Smooth muscle cell (in vitro differentiated cells): ENCODE measurements around the gene SRMS. TPM values are rescaled to one million over a fixed set of nuclear protein-coding genes. Genes with fewer than 3 reads are reported as not detected.
"Not testable (repeated sequence)": the region's sequence is repeated elsewhere in the genome, so short reads cannot be mapped to it uniquely, and the experiment has no call there.

Source experiments
- DNase-seq: peaks from one replicate; lab custom pipeline; 2025; ENCODE audit not compliant: unreplicated experiment; lab: John Stamatoyannopoulos, UW
- H2AFZ ChIP-seq: fragments of 200-600 bp; sonication (generic); 2 replicates; pipeline ENCODE4 v1.6.0; 2016; ENCODE audit warnings: antibody characterized with exemption, low read depth, mild to moderate bottlenecking
- H3F3A ChIP-seq: fragments of 200-600 bp; sonication (generic); 2 replicates; pipeline ENCODE4 v1.6.0; 2017; ENCODE audit warnings: antibody characterized with exemption, low read depth
- H3K27ac ChIP-seq: fragments of 200-600 bp; sonication (generic); 2 replicates; pipeline ENCODE4 v1.5.1; 2016; ENCODE audit warnings: low read depth, mild to moderate bottlenecking
- H3K27me3 ChIP-seq: fragments of 200-600 bp; sonication (generic); 2 replicates; pipeline ENCODE4 v1.6.1; 2016; ENCODE audit warnings: low read depth, mild to moderate bottlenecking
- H3K36me3 ChIP-seq: fragments of 200-600 bp; sonication (generic); 2 replicates; pipeline ENCODE4 v1.5.1; 2016; ENCODE audit warnings: low read depth
- H3K4me1 ChIP-seq: fragments of 200-600 bp; sonication (generic); 2 replicates; pipeline ENCODE4 v1.5.1; 2016; ENCODE audit warnings: low read depth
- H3K4me2 ChIP-seq: fragments of 200-600 bp; sonication (generic); 2 replicates; pipeline ENCODE4 v1.6.0; 2016; ENCODE audit warnings: mild to moderate bottlenecking
- H3K4me3 ChIP-seq: fragments of 200-600 bp; sonication (generic); 2 replicates; pipeline ENCODE4 v1.5.1; 2016; ENCODE audit warnings: mild to moderate bottlenecking
- H3K79me2 ChIP-seq: fragments of 200-600 bp; sonication (generic); 2 replicates; pipeline ENCODE4 v1.6.0; 2016; ENCODE audit warnings: low read depth, mild to moderate bottlenecking
- H3K9ac ChIP-seq: fragments of 200-600 bp; sonication (generic); 2 replicates; pipeline ENCODE4 v1.6.0; 2016; ENCODE audit warnings: low read depth
- H3K9me3 ChIP-seq: fragments of 200-600 bp; sonication (generic); replicated peaks from 2 replicates; pipeline ENCODE4 v1.5.1; 2016; ENCODE audit warnings: low read depth
- H4K20me1 ChIP-seq: fragments of 200-600 bp; sonication (generic); 2 replicates; pipeline ENCODE4 v1.6.0; 2016; ENCODE audit warnings: low read depth
- CTCF ChIP-seq: fragments of 200-600 bp; sonication (generic); IDR thresholded peaks from 2 replicates; pipeline ENCODE4 v1.5.1; 2017; ENCODE audit warnings: borderline replicate concordance, mild to moderate bottlenecking, antibody characterized with exemption; ENCODE audit not compliant: insufficient read depth, poor library complexity, severe bottlenecking
- WGBS: methylation state at CpG from one replicate; pipeline ENCODE4 v1.1.7; 2016; ENCODE audit warnings: low lambda C conversion rate; 5-methylcytosine and 5-hydroxymethylcytosine counted together
- polyA plus RNA-seq: library from polyadenylated mRNA; unstranded; fragments of >200 nt; fragmentation: Nextera tagmentation; extraction: Ambion mirVana; gene quantifications from 2 replicates; pipeline ENCODE4 v1.2.1, GENCODE V29; 2016
- total RNA-seq: library from RNA; depleted of rRNA; stranded (reverse); fragments of >200 nt; gene quantifications from 2 replicates; pipeline ENCODE4 v1.2.3, GENCODE V29; 2014

SRMS gene
- total and polyA plus RNA-seq, 2 experiments from 2014 or later = not detected

GRCh38 chr20:63518351-63518861, 29.1 kb downstream of the SRMS start:
- H3K36me3 ChIP-seq = no peaks in the 10 kb centered on the region
- H3K79me2 ChIP-seq = peaks cover 11% of the 10 kb centered on the region
- H3K9ac ChIP-seq = no peak overlapping the region
- H3F3A ChIP-seq = no peaks in the 10 kb centered on the region
- TF ChIP-seq CTCF = no peak
- no peaks in the 10 kb centered on the region for H3K27me3 ChIP-seq
- no peaks in the 10 kb centered on the region for H3K9me3 ChIP-seq
- no peak overlapping the region for H3K4me3 ChIP-seq
- 69% methylated on average over 20 of the region's 20 CpGs for whole genome bisulfite sequencing
- H2AFZ ChIP-seq = no peak overlapping the region
- no peak for DNase-seq
- H3K4me2 ChIP-seq = no peak overlapping the region
- no peak overlapping the region for H3K27ac ChIP-seq
- H3K4me1 ChIP-seq = peaks cover 17% of the 10 kb centered on the region
- peaks cover 25% of the 10 kb centered on the region for H4K20me1 ChIP-seq

- no peaks in the 10 kb centered on the region for H3K27me3 ChIP-seq
- no peak overlapping the region for H3K4me2 ChIP-seq
- H3K36me3 ChIP-seq = no peaks in the 10 kb centered on the region
- no peaks in the 10 kb centered on the region for H3K9me3 ChIP-seq
- H3K9ac ChIP-seq = no peak overlapping the region
- no peak overlapping the region for H3K27ac ChIP-seq
- TF ChIP-seq CTCF = no peak
- H2AFZ ChIP-seq = no peak overlapping the region
- H3K4me1 ChIP-seq = peaks cover 14% of the 10 kb centered on the region
- H3F3A ChIP-seq = no peaks in the 10 kb centered on the region
- peaks cover 11% of the 10 kb centered on the region for H3K79me2 ChIP-seq
- no peak for DNase-seq
- WGBS = 92% methylated on average over 32 of the region's 32 CpGs
- no peak overlapping the region for H3K4me3 ChIP-seq
- peaks cover 17% of the 10 kb centered on the region for H4K20me1 ChIP-seq
Measured at GRCh38 chr20:63517376-63518309, 29.9 kb downstream of the SRMS start.

GRCh38 chr20:63514520-63514919, 33.0 kb downstream of the SRMS start:
- H3K36me3 ChIP-seq, H3K79me2 ChIP-seq, H3K27ac ChIP-seq, H2AFZ ChIP-seq, H3K27me3 ChIP-seq, H3K9ac ChIP-seq, H3K9me3 ChIP-seq, H3K4me2 ChIP-seq, H3K4me1 ChIP-seq, DNase-seq, H3F3A ChIP-seq, H4K20me1 ChIP-seq, H3K4me3 ChIP-seq: not testable (repeated sequence)
- 92% methylated on average over 10 of the region's 10 CpGs for WGBS

- no peaks in the 10 kb centered on the region for H3K36me3 ChIP-seq
- no peak overlapping the region for H2AFZ ChIP-seq
- no peaks in the 10 kb centered on the region for H3K9me3 ChIP-seq
- no peak overlapping the region for H3K27ac ChIP-seq
- TF ChIP-seq CTCF = no peak
- H3K9ac ChIP-seq = no peak overlapping the region
- H3F3A ChIP-seq = no peaks in the 10 kb centered on the region
- H3K27me3 ChIP-seq = no peaks in the 10 kb centered on the region
- no peaks in the 10 kb centered on the region for H4K20me1 ChIP-seq
- 94% methylated on average over 3 of the region's 3 CpGs for WGBS
- no peaks in the 10 kb centered on the region for H3K4me1 ChIP-seq
- no peak overlapping the region for H3K4me3 ChIP-seq
- no peak for DNase-seq
- no peaks in the 10 kb centered on the region for H3K79me2 ChIP-seq
- H3K4me2 ChIP-seq = no peak overlapping the region
Measured at GRCh38 chr20:63513207-63513606, 34.3 kb downstream of the SRMS start.
